GM19238 (cell line): ENCODE data around the gene IBA57.

ENCODE experiments used
- DNase-seq: peaks from one replicate; pipeline ENCODE4 v3.0.0; 2011; ENCODE audit warnings: low spot score; ENCODE audit not compliant: insufficient read length

IBA57 gene

DNA sequence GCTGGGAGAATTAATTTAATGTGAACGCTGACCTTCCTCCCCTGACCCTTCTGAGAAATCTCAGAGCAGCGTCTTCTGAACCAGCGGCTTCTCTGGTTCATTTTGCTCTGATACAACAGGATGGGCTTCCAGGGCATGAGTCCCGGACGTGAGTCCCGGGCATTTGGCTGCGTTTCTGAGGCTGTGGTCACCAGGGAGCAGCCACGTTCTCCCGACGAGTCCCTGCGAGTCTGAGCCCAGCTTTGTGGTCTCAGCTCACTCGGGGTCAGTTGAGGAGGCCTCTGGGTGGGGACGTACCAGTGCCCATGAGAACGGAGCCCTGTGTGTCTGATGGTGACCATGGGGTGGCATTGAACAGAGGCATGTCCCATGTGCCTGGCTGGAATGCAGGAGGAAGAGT lies 24.6 kb downstream of the IBA57 start:
- DNase-seq: no peak

GRCh38 chr1:228190778-228191177 lies 25.2 kb downstream of the IBA57 start:
- DNase-seq: no peak

DNA sequence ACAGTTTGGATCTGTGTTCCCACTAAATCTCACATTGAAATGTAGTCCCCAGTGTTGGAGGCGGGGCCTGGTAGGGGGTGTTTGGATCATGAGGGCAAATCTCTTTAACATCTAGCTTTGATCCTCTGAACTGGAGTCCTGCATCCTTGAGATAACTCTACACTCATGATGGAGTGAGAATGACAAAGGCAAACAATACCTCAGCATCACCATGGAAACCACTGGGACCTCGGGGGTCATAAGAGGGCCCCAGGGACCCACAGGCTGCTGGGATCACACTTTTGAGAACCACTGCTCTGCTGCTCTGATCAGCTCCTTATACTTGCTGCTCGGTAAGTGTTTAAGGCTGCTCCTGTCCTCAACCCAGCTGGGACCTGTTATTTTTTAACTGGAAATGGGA lies 28.8 kb downstream of the IBA57 start:
- DNase-seq: no peak

DNA sequence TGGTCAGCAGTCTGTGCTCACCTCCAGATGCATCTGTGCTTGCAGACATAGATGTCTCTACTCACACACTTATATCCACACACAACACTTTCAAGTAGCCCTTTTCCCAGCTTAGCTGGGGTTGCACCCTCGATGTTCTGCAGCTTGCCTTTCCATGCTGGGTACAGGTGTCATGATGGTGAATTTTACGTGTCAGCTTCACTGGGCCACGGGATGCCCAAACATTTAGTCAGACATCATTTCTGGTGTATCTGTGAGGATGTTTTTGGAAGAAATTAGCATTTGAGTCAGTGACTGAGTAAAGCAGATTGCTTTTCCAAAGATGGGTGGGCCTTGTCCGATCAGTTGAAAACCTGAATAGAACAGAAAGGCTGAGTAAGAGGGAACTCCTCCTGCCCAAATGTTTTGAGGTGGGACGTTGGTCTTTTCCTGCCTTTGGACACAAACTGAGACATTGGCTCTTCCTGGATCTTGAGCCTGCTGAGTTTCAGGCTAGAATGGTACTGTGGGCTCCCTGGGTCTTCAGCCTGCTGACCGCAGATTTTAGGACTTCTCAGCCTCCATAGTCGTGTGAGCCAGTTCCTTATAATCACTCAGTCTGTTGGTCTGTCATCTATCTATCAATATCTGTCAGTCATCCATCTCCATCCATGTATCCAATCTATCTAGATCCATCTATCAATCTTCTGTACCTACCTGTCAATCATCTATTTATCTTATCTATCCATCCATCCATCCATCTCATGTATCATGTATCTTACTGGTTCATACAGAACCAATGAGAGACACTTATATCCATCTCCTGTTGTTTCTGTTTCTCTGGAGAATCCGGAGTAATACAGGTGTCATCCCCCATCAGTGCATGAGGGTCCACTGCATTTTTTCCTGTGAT lies 29.6 kb downstream of the IBA57 start:
- no peak for DNase-seq

- DNase-seq: no peak
Observed at GRCh38 chr1:228197555-228198147, 32.0 kb downstream of the IBA57 start.

- DNase-seq: no peak
Observed at GRCh38 chr1:228198977-228199590, 33.5 kb downstream of the IBA57 start.

DNA sequence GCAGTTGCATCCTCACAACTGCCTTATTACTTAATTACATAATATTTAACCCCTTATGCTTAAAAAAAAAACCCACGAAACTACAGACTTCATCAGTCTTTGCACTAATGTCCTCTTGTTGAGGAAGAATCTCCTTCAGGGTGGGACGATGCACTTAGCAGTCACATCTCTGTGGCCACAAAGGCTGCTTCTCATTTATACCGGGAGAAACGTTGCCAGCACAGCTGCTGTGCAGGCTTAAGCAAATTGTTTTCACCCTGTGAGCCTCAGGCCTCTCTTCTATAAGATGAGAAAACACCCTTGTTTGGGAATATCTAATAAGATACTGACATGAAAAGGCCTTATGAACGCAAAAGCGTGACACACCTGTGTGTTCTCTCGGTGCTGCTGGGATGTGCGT lies 39.4 kb downstream of the IBA57 start:
- no peak for DNase-seq

DNA sequence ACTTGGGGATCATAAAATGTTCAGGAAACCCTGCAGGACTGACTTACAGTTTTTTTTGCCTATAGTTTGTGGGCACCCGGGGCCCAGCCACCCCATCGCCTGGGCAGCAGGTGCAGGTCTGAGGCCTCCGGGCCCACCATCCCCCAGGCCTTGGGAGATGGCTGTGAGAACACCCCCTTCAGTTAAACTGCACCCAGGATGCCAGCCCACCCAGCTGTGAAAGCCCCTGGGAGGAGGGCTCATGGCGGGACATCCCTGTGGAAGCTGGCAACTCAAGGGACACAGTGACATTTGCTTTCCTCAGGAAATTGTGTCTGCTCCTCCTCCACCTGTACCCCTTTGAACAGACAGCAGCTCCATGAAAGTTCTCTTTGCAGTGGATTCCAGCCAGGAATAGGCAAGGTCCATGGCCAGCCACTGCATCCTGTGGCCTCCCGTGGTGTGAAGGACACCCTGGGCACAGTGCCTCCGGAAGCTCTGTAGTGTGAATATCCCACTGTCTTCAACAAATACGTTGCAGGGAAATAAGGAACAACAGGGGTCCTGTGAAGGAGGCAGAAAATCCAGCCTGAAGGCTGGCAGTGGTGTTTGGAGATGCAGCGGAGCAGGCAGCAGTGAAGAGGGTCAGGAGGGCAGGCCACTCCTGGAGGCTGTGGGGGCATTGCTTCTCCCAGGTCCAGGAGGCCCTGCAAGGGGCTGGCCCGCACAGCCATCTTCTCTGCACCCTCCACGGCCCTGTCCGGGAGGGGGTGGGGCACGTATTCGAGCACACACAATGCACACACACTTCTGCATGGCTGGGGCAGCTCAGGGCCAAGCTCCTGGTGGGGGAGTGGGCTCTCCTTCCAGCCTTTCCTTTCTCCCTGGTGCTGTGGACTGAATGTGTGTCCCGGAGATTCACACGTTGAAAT lies 40.2 kb downstream of the IBA57 start:
- DNase-seq: no peak

DNA sequence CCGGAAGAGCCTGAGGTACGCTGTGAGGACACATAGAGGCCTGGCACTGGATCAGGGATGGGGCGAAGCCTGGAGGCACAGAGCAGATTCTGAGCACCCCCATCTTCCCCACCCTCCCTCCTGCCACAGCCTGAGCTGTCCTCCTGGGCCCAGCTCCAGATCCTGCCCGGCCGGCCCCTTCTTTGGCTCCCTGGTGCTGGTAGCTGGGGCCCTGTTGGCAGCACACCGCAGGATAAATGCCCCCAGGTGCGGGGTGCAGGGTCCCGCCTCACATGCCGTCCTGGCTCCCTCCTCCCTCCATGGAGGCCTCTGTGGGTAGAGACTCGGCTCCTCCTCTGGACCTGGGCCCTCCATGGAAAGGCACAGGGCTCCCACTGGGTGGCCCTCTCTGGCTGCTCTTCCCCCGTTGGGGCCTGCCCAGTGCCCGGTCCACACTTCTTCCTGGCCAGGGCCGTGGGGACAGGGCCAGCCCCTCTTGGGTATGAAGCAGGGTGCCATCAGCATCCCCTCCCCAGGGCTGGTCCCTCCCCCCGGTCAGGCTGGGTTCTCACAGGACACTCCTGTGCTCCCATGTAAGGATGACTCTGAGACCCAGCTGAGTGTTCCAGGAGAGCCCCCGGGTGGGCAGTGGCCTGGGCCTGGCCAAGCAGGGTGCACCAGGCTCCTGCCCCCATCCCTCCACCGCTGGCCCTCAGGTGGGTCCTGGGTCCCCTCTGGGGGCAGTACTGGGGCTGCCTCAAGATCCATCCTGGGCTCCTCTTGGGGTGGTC lies 41.2 kb downstream of the IBA57 start:
- DNase-seq: no peak

DNA sequence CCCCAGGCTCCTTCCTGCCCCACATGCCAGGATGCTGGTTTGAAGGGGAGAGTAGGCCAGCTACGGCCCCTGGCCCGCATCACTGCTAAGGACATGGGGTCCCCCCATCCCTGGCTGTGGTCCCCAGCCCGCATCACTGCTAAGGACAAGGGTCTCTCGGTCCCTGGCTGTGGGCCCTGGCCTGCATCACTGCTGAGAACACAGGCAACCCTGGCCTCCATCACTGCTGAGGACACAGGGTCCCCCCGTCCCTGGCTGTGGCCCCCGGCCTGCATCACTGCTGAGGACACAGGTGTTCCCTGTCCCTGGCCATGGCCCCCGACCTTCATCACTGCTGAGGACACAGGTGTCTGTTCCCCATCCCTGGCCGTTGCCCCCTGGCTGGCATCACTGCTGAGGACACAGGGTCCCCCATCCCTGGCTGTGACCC lies 41.8 kb downstream of the IBA57 start:
- DNase-seq: no peak

GRCh38 chr1:228207851-228208821 lies 42.5 kb downstream of the IBA57 start, which contains the start of gene OBSCN:
OBSCN (plus strand) TSS chr1:228208044; CDS start chr1:228211784, 3,740 bp downstream.
- no peak for DNase-seq

DNA sequence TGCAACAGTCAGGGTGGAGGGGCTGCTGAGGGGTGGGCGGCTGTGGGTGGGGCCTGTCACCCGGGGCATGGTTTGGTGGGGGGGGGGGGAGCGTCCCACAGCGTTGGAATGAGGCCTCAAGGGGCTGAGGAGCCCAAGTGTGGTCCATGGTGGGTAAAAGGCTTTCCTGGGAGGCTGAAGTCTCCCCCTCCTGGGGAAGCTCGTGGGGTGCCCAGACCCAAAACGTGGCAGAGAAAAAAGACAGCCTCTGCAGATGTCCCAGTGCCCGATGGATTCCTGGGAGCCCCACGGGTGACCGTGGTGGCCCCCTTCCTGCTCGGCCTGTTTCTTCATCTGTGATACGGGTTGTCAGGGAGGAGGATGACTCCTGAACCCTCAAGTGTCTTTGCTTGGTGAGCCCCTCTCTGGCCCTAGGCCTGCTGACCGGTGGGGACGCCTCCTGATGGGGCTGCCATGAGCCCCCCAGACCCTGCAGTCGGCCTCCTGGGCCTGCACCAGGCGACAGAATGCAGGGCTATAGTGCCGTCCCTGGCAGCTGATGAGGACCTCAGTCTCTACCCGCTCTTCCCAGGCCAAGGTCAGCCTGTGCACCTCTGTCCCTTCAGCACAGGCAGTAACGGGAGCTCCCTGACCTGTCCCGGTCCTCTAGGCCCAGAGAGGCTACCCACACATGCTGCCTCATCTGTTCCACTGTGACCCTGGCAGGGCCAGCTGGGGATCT lies 43.4 kb downstream of the IBA57 start:
- no peak for DNase-seq

GRCh38 chr1:228209657-228210056 lies 44.1 kb downstream of the IBA57 start:
- no peak for DNase-seq

DNA sequence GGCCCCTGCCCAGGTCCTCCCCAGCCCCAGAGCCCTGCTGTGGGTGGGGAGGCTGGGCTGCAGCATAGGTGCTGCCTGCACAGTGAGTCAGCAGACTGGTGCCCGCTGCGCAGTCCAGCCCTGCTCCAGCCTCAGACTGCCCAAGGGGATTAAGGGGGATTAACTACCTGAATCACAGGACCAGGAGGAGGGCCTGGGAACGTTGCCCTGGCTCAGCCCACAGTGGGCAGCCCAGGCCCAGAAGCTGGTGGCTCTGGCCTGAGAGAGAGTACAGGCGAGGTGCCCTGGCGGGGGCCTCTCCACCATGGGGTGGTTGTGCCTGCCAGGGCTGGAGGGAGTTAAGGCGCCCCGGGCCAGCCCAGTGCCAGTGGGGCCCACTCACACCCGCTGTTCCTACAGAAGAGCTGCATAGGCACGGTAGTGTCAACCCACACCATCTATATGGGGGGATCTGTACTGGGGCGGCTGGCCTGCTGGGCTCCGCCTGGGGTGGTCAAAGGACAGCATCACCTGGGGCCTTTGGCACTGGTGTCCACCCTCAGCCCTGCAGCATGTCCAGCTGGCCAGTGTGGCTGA lies 44.6 kb downstream of the IBA57 start:
- DNase-seq: no peak

DNA sequence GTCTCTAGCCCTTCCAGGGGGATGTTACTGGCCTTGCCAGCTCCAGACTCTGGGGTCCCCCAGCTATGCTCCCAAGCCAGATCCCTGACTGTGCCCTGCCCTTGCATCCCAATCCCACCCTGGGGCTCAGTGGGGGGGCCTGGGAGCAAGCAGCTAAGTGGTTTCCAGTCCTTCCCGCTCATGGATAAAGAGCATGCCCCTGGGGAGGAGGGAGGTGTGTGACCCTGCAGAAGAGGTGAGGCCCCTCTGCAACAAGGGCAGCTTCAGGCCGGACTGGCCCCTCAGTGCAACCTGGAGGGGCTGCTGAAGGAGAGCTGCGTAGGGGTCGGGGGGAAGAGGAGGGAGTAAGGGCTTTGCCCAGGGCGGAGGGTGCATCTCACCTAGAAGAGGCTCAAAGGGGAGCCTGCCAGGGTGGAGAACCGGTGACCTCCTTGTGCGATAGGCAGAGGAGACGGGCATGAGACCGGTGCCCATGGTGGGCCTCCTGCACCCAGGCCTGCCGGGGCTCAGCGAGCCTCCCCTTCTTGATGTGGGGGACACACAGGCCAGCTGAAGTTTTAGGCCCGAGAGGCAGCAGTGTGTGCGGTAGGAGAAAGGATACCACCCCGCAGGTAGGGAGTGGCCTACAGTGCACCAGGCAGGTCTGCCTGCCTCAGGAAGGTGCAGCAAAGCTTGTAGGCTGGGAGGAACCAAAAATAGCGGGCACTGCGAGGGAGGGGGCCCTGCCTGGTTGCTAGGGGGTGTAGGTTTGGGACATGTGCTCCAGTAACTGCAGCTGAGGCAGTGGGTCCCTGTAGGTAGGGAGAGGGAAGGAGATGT lies 45.3 kb downstream of the IBA57 start:
- DNase-seq: no peak

DNA sequence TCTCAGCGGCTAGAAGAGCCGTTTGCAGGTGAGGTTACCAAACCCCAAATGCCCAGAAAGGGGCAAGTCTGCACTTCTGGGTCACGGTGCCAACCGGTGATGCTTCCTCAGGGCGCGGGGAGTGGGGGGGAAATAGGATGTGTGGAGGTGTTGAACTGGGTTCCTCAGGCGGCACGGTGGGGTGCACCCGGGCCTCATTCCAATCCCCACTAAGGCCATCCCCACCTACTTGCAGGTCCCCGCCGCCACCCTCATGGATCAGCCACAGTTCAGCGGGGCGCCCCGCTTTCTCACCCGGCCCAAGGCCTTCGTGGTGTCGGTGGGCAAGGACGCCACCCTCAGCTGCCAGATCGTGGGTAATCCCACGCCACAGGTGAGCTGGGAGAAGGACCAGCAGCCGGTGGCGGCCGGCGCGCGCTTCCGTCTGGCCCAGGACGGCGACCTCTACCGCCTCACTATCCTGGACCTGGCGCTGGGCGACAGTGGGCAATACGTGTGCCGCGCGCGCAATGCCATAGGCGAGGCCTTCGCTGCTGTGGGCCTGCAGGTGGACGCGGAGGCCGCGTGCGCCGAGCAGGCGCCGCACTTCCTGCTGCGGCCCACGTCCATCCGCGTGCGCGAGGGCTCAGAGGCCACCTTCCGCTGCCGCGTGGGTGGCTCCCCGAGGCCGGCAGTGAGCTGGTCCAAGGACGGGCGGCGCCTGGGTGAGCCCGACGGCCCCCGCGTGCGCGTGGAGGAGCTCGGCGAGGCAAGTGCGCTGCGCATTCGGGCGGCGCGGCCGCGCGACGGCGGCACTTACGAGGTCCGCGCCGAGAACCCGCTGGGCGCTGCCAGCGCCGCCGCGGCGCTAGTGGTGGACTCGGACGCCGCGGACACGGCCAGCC lies 46.2 kb downstream of the IBA57 start:
- no peak for DNase-seq
